IMR-90 (cell line): ENCODE data around the gene GDF10.

Source experiments
- RFX5 ChIP-seq: IDR thresholded peaks from 2 replicates; pipeline ENCODE4 v1.8.0; 2012; ENCODE audit warnings: low read depth, mild to moderate bottlenecking, low read length, moderate library complexity
- SMC3 ChIP-seq: fragments of 150-350 bp; IDR thresholded peaks from 2 replicates; pipeline ENCODE4 v1.6.1; 2016; ENCODE audit warnings: low read depth, mild to moderate bottlenecking, antibody characterized with exemption, low read length, moderate library complexity
- TF ChIP-seq, protein P1 (sequence below): conservative IDR thresholded peaks from 2 replicates; pipeline ENCODE4 v1.5.1; 2012; ENCODE audit warnings: mild to moderate bottlenecking, low read depth, low read length, improper control_type of control experiment

DNA sequence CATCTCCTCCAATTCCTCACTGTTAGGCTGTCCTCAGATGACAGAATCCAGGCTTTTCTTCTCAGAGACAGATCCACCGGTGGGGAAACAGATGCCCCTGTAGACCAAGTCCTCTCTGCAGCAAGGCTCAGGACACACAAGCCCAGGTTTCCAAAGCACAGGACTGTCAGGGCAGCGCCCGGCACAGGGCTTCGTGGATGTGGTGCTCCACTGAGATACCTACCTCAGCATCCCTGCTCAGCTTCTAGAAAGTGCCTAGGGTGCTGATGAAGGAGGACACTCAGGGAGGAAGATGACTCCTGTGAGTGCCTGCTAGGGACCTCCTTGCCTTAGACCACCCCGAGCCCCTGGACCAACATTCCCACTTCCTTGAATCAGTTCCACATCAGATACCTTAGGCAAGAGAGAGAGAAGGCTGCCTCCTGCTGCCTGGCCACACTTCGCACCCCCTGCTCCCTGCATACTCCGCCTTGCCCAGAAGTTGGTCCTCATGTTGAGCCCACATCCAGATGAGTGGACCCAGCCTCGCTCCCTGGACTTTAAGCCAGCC lies 39.3 kb downstream of the GDF10 start:
- TF ChIP-seq, protein P1, sequence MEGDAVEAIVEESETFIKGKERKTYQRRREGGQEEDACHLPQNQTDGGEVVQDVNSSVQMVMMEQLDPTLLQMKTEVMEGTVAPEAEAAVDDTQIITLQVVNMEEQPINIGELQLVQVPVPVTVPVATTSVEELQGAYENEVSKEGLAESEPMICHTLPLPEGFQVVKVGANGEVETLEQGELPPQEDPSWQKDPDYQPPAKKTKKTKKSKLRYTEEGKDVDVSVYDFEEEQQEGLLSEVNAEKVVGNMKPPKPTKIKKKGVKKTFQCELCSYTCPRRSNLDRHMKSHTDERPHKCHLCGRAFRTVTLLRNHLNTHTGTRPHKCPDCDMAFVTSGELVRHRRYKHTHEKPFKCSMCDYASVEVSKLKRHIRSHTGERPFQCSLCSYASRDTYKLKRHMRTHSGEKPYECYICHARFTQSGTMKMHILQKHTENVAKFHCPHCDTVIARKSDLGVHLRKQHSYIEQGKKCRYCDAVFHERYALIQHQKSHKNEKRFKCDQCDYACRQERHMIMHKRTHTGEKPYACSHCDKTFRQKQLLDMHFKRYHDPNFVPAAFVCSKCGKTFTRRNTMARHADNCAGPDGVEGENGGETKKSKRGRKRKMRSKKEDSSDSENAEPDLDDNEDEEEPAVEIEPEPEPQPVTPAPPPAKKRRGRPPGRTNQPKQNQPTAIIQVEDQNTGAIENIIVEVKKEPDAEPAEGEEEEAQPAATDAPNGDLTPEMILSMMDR = no peak
- TF ChIP-seq SMC3 = no peak
- TF ChIP-seq RFX5 = no peak
